GM18502 (cell line): ENCODE measurements around the gene RTN4.

Experiments
- ATAC-seq: cut with Tn5 transposase; IDR thresholded peaks from one replicate; pipeline ENCODE4 v1.9.1; 2021; ENCODE audit warnings: mild to moderate bottlenecking; ENCODE audit not compliant: unreplicated experiment, poor library complexity

Gene RTN4

DNA sequence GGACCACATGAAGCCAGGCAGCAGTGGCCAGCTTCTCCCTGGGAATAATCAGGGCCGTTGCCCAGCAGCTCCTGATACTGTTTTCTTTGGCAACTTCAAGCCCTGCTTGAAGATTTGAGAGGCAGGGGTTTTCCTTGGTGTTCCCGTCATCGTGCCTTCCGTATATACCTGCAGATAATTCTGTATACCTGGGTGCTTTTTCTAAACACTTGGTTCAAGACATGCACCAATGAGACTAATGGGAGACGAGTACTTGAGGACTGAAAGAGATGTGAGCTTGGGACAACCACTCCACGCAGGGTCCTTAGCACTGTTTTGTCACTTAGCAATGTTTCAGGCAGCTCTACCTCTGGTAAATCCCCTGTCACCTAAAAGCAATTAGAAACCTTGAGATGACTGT is 118.8 kb downstream of the RTN4 start:
- ATAC-seq, result no peak

DNA sequence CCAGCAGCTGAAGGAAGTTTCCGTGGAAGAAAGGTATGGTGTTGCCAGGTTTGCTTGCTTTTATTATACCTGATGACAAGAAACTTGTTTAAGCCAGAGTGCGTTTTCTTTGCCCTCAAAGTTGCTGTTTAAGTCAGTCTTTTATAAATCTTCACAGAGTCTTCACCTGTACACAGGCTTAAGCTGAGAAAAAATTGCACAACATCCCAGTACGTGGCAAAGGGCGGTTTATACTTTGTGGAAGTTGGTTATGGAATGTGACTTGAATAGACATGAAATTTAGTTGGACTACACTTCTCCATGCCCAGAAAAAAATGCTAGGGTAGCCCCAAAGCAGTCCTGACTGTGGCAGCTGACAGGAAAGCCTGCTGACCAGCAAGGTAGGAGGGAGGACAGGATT is 121.5 kb downstream of the RTN4 start:
- no peak for ATAC-seq

DNA sequence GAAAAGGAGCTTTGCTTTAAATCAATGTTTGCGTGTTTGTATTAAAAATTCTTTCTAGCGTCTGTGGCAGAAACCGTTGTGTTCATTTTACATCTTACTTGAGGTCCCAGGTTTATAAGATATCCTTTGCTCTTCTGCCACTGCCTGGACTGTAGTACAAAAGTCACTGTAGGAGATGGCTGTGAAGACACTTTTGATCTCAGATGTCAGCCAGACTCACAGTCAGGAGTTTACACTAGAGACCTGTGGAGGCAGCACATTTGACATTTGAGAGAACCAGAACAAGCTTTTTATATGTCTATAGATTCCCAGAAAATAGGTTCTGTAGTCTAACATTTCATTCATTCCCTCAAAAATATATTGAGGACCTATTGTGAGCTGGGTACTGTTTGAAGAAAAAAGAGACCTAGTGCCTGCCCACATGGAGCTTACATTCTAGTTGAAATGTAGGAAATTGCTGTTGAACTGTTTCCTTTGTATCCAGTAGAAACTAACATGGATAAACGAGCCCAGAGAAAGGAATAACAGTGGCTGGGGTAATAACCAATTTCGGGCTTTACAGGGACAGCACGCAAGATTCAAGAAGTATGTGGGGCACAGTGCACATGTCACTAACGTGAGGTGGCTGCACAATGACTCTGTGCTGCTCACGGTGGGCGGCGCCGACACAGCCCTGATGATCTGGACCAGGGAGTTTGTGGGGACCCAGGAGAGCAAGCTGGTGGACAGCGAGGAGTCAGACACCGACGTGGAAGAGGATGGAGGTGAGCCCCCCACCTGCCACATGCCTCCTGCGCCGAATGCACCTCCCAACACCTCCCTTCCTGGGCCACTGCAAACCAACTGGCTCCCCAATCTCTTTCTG is 122.3 kb downstream of the RTN4 start:
- ATAC-seq, result no peak

DNA sequence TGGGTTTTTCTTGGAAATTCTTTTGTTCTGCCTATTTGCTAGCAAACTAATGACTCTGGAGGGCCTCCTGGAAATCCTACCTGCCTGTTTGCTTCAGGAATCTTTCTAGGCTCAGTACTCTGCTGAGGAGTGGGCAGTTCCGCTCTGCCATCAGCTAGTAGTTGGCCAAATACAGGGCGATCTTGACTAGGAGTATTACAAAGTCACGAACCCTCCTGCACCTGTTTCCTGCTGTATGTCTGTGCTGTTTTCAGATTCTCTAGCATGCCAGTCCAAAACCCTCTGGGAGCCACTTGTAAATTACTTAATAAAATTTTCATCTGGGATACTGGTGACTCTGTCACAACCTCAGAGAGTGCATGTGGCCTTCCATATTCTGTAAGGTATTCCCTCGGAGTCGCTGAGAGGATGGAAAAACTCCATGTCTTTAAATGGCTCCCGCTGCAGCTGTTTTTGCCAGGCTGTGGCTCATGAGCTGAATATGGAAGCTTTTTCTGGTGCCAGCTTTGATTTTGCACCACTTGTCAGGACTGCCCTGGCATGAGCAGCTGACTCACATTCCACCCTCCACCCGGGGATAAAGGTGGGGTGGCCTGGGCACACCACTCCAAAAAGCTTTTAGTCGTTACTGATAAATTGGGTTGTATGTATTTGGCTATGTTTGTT is 123.0 kb downstream of the RTN4 start:
- no peak for ATAC-seq

DNA sequence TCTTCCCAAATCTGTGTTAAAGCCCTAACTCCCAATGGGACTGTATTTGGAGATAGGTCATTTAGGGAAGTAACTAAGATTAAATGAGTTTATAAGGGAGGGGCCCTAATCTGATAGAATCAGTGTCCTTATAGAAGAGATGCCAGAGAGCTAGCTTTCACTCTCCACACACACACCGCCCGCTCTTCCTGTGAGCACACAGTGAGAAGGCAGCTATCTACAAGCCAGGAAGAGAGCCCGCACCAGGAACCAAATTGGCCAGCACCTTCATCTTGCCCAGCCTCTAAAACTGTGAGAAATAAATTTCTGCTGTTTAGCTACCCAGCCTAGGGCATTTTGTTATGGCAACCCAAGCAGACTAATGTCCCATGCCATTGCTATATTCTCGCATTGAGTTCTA is 125.2 kb downstream of the RTN4 start:
- ATAC-seq, result no peak

DNA sequence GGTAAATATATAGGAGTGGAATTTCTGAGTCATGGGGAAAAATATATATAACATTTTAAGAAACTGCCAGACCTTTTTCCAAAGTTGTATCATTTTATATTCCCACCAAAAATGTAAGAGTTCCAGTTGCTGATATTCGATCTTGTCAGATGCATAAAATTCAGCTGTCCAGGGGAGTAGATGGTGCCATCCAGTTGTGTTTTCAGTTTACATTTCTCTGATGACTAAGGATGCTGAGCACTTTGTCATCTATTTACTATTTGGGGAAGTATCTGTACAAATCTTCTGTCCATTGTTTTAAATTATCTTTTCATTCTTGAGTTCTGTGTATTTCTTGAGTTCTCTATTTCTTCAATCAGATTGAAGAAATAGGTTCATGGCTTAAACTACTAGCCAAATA is 126.1 kb downstream of the RTN4 start:
- no peak for ATAC-seq
